Measurements from ENCODE around the gene RCOR3. TPM values are rescaled to one million over a fixed set of nuclear protein-coding genes. Genes with fewer than 3 reads are reported as not detected.

RCOR3 gene
- total and polyA plus RNA-seq, 7 donors, result 7.6 to 60.3 (median 40.7) TPM

GRCh38 chr1:211335522-211336157 lies 76.5 kb downstream of the RCOR3 start:
- 10 to 24% methylated on average over 3 of the region's 3 CpGs for WGBS, 2 donors
- Histone ChIP-seq H3K27me3 (no peaks in the 10 kb centered on the region), H3K4me3 (no peak overlapping the region), H3K9me3 (no peaks in the 10 kb centered on the region), H3K36me3 (no peaks in the 10 kb centered on the region), H3K27ac (no peak overlapping the region), H3K4me1 (peaks cover 0 to 83% (median 50%) of the 10 kb centered on the region in 4 donors)
- intact Hi-C loops (cut with DNase I), result no loop called here
- no peak for TF ChIP-seq POLR2AphosphoS5 (IDR thresholded peaks at IDR 0.05)
- TF ChIP-seq POLR2A (IDR thresholded peaks at IDR 0.05), result no peak
- no peak for TF ChIP-seq EP300 (IDR thresholded peaks at IDR 0.05)
- no peak for TF ChIP-seq CTCF (IDR thresholded peaks at IDR 0.05)
- DNase-seq, result no peak

- no peak overlapping the region for H3K27ac ChIP-seq
These were observed 77.0 kb downstream of the RCOR3 start for GRCh38 chr1:211336161-211336560.

GRCh38 chr1:211336775-211337174 lies 77.6 kb downstream of the RCOR3 start:
- Histone ChIP-seq H3K4me1 (peaks cover 0 to 80% (median 40%) of the 10 kb centered on the region in 4 donors), H3K27ac (no peak overlapping the region), H3K27me3 (no peaks in the 10 kb centered on the region), H3K36me3 (no peaks in the 10 kb centered on the region), H3K9me3 (no peaks in the 10 kb centered on the region), H3K4me3 (no peak overlapping the region)
- no peak for TF ChIP-seq CTCF (IDR thresholded peaks at IDR 0.05)
- DNase-seq, result no peak
- intact Hi-C loops (cut with DNase I), result no loop called here
- 18 to 76% methylated on average over 15 of the region's 15 CpGs for WGBS, 2 donors

More at GRCh38 chr1:211336161-211336560, 77.0 kb downstream of the RCOR3 start:
- DNase-seq, result no peak
- no peaks in the 10 kb centered on the region for H3K9me3 ChIP-seq
- 17 to 37% methylated on average over 3 of the region's 3 CpGs for WGBS, 2 donors
- peaks cover 0 to 82% (median 45%) of the 10 kb centered on the region in 4 donors for H3K4me1 ChIP-seq
- no peak overlapping the region for H3K4me3 ChIP-seq
- no peaks in the 10 kb centered on the region for H3K27me3 ChIP-seq
- no peaks in the 10 kb centered on the region for H3K36me3 ChIP-seq
- TF ChIP-seq POLR2AphosphoS5 (IDR thresholded peaks at IDR 0.05), result no peak
- TF ChIP-seq POLR2A (IDR thresholded peaks at IDR 0.05), result no peak
- TF ChIP-seq CTCF (IDR thresholded peaks at IDR 0.05), result no peak
- no peak for TF ChIP-seq EP300 (IDR thresholded peaks at IDR 0.05)
- intact Hi-C loops (cut with DNase I), result no loop called here

- DNase-seq, result no peak
- Histone ChIP-seq H3K36me3 (no peaks in the 10 kb centered on the region), H3K27ac (no peak overlapping the region), H3K27me3 (no peaks in the 10 kb centered on the region), H3K4me1 (peaks cover 0 to 72% (median 31%) of the 10 kb centered on the region in 4 donors), H3K4me3 (no peak overlapping the region), H3K9me3 (no peaks in the 10 kb centered on the region)
- WGBS, 2 donors, result 63 to 80% methylated on average over 7 of the region's 7 CpGs
- intact Hi-C loops (cut with DNase I), result no loop called here
- no peak for TF ChIP-seq CTCF (IDR thresholded peaks at IDR 0.05)
These were observed 78.5 kb downstream of the RCOR3 start for GRCh38 chr1:211337430-211338223.

Measured in sigmoid colon (tissue), 7 donors.